ENCODE data around the gene ZNF430. TPM values are rescaled to one million over a fixed set of nuclear protein-coding genes. Genes with fewer than 3 reads are reported as not detected.

Gene ZNF430
- total and polyA plus RNA-seq, 4 donors, result 1.0 to 17.4 (median 8.2) TPM

GRCh38 chr19:21094347-21095025 is 74.0 kb downstream of the ZNF430 start:
- H3K36me3 ChIP-seq (ENCODE audit: control insufficient read depth in 1 of 2, insufficient read depth in 2 of 2, low read length in 1 of 2), result no peaks in the 10 kb centered on the region
- H3K27me3 ChIP-seq (ENCODE audit: control insufficient read depth in 1 of 2, insufficient read depth in 2 of 2, low read length in 1 of 2), result no peaks in the 10 kb centered on the region
- WGBS, 2 donors, result 97 to 99% methylated on average over 1 of the region's 1 CpG
- no peak overlapping the region for H3K4me3 ChIP-seq (ENCODE audit: low read length in 2 of 2)
- ATAC-seq (ENCODE audit: low FRiP score) (no peak), DNase-seq (no peak)
- H3K4me1 ChIP-seq (ENCODE audit: control insufficient read depth in 1 of 2, insufficient read depth in 2 of 2, low read length in 2 of 2), result no peaks in the 10 kb centered on the region
- H3K27ac ChIP-seq (ENCODE audit: low read depth in 1 of 2, low read length in 2 of 2), result no peak overlapping the region
- no peaks in the 10 kb centered on the region for H3K9me3 ChIP-seq (ENCODE audit: control insufficient read depth, low read length)
- intact Hi-C loops (cut with DNase I), result no loop called here

- no peak overlapping the region for H3K27ac ChIP-seq (ENCODE audit: low read depth in 1 of 2, low read length in 2 of 2)
- H3K27me3 ChIP-seq (ENCODE audit: control insufficient read depth in 1 of 2, insufficient read depth in 2 of 2, low read length in 1 of 2), result no peaks in the 10 kb centered on the region
- ATAC-seq (ENCODE audit: low FRiP score) (no peak), DNase-seq (no peak)
- H3K4me1 ChIP-seq (ENCODE audit: control insufficient read depth in 1 of 2, insufficient read depth in 2 of 2, low read length in 2 of 2), result no peaks in the 10 kb centered on the region
- intact Hi-C loops (cut with DNase I), result no loop called here
- peaks cover 0 to 3% of the 10 kb centered on the region in 2 donors for H3K36me3 ChIP-seq (ENCODE audit: control insufficient read depth in 1 of 2, insufficient read depth in 2 of 2, low read length in 1 of 2)
- 83% methylated on average over 2 of the region's 2 CpGs for WGBS, 2 donors
- no peak overlapping the region for H3K4me3 ChIP-seq (ENCODE audit: low read length in 2 of 2)
- H3K9me3 ChIP-seq (ENCODE audit: control insufficient read depth, low read length), result no peaks in the 10 kb centered on the region
These were observed 77.8 kb downstream of the ZNF430 start for GRCh38 chr19:21098291-21098690.

- WGBS, 2 donors, result 64 to 66% methylated on average over 2 of the region's 2 CpGs
- no peak for DNase-seq
- H3K27ac ChIP-seq (ENCODE audit: low read depth in 1 of 2, low read length in 2 of 2), result no peak overlapping the region
- no peaks in the 10 kb centered on the region for H3K9me3 ChIP-seq (ENCODE audit: control insufficient read depth, low read length)
- intact Hi-C loops (cut with DNase I), result no loop called here
- no peak for ATAC-seq (ENCODE audit: low FRiP score)
- H3K4me3 ChIP-seq (ENCODE audit: low read length in 2 of 2), result no peak overlapping the region
- H3K27me3 ChIP-seq (ENCODE audit: control insufficient read depth in 1 of 2, insufficient read depth in 2 of 2, low read length in 1 of 2), result no peaks in the 10 kb centered on the region
- H3K4me1 ChIP-seq (ENCODE audit: control insufficient read depth in 1 of 2, insufficient read depth in 2 of 2, low read length in 2 of 2), result no peaks in the 10 kb centered on the region
- peaks cover 0 to 3% of the 10 kb centered on the region in 2 donors for H3K36me3 ChIP-seq (ENCODE audit: control insufficient read depth in 1 of 2, insufficient read depth in 2 of 2, low read length in 1 of 2)
These were observed 81.2 kb downstream of the ZNF430 start for GRCh38 chr19:21101521-21102242.

- intact Hi-C loops (cut with DNase I), result no loop called here
- Histone ChIP-seq H3K4me3 (ENCODE audit: low read length in 2 of 2) (no peak overlapping the region), H3K9me3 (ENCODE audit: control insufficient read depth, low read length) (no peaks in the 10 kb centered on the region), H3K36me3 (ENCODE audit: control insufficient read depth in 1 of 2, insufficient read depth in 2 of 2, low read length in 1 of 2) (no peaks in the 10 kb centered on the region), H3K27me3 (ENCODE audit: control insufficient read depth in 1 of 2, insufficient read depth in 2 of 2, low read length in 1 of 2) (no peaks in the 10 kb centered on the region), H3K4me1 (ENCODE audit: control insufficient read depth in 1 of 2, insufficient read depth in 2 of 2, low read length in 2 of 2) (no peaks in the 10 kb centered on the region), H3K27ac (ENCODE audit: low read depth in 1 of 2, low read length in 2 of 2) (no peak overlapping the region)
- ATAC-seq (ENCODE audit: low FRiP score) (no peak), DNase-seq (no peak)
These were observed 88.7 kb downstream of the ZNF430 start for GRCh38 chr19:21109116-21109515.

Other genes starting within 250 kb of the ZNF430 start
- gene ZNF66, start 244.4 kb upstream of the ZNF430 start, total RNA-seq, result 1 to 10 TPM; 3.7 to 7.7 TPM
- not detected for gene ZNF66, start 244.4 kb upstream of the ZNF430 start, polyA plus RNA-seq
- gene ZNF85, start 97.4 kb upstream of the ZNF430 start, total RNA-seq, result 1 to 10 TPM; 4.6 to 6.7 TPM
- 1 to 10 TPM in 1 of 2 donors, under 1 TPM in 1; 0.88 to 2.7 TPM for gene ZNF85, start 97.4 kb upstream of the ZNF430 start, polyA plus RNA-seq
- 1 to 10 TPM; 3.1 to 8.8 TPM for gene ZNF714, start 61.5 kb downstream of the ZNF430 start, total RNA-seq
- gene ZNF714, start 61.5 kb downstream of the ZNF430 start, polyA plus RNA-seq, result 1 to 10 TPM in 1 of 2 donors, under 1 TPM in 1; 0.75 to 1.2 TPM
- 10 to 100 TPM; 13.4 to 20.2 TPM for gene ZNF431, start 121.4 kb downstream of the ZNF430 start, total RNA-seq
- 1 to 10 TPM; 3.1 to 3.3 TPM for gene ZNF431, start 121.4 kb downstream of the ZNF430 start, polyA plus RNA-seq